ENCODE data around the gene TANC1. TPM values are rescaled to one million over a fixed set of nuclear protein-coding genes. Genes with fewer than 3 reads are reported as not detected.

TANC1 gene
- total RNA-seq, 6 donors from 2014 or later: 41.6 to 101 (median 75.5) TPM

GRCh38 chr2:159194241-159194640, 225.8 kb downstream of the TANC1 start:
- 91 to 92% methylated on average over 10 of the region's 10 CpGs for WGBS, 2 donors
- Histone ChIP-seq H3K36me3 (peaks cover 4 to 87% (median 42%) of the 10 kb centered on the region in 4 donors), H3K4me3 (no peak overlapping the region), H3K9me3 (no peaks in the 10 kb centered on the region), H3K4me1 (no peaks in the 10 kb centered on the region), H3K27me3 (no peaks in the 10 kb centered on the region), H3K27ac (no peak overlapping the region)
- DNase-seq (no peak), ATAC-seq (ENCODE audit: low FRiP score in 2 of 2) (no peak)
- no peak for TF ChIP-seq EP300 (IDR thresholded peaks at IDR 0.05)
- TF ChIP-seq CTCF (IDR thresholded peaks at IDR 0.05): no peak
- no peak for TF ChIP-seq POLR2AphosphoS5 (IDR thresholded peaks at IDR 0.05)
- TF ChIP-seq POLR2A (IDR thresholded peaks at IDR 0.05): no peak

DNA sequence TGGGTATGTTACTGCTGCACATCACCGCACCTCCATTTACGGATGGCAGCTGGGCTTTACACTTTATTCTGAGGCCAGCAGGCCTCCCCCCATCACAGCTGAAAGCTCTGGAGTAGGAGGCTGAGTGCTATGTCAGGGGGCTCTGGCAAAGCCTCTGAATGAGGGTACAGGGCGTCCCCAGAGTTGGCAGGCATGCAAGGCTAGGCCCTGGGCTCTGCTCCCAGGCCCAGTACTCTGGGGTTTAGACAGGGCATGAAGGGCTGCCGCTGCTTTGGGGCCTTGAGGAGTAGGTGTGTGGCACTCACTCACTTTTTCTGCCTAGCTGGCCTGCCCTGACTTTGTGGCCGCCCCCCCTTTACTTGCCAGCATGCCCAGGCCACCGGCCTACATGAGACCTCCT, 227.3 kb downstream of the TANC1 start:
- no peak for TF ChIP-seq POLR2AphosphoS5 (IDR thresholded peaks at IDR 0.05)
- no peak for TF ChIP-seq CTCF (IDR thresholded peaks at IDR 0.05)
- no peak for TF ChIP-seq EP300 (IDR thresholded peaks at IDR 0.05)
- no peak for TF ChIP-seq POLR2A (IDR thresholded peaks at IDR 0.05)

DNA sequence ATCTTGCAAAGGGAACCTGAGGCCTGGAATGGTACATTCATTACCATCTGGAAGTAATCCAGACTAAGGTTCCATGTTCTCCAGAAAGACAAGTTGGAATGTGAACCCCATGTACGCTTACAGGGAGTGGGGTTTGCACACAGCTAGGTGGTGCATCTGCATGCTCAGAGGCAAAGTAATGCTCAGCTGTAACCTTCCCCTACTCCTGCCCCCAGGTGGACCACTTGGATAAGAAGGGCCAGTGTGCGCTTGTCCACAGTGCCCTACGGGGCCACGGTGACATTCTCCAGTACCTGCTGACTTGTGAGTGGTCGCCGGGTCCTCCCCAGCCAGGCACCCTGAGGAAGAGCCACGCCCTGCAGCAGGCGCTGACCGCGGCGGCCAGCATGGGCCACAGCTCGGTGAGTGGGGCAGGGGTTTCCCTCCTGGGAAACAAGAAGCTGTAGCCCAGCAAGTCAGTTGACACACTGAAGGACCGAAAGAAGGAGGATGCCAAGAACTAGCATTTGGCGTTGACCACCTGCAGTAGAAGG, 228.0 kb downstream of the TANC1 start:
- no peak for TF ChIP-seq POLR2A (IDR thresholded peaks at IDR 0.05)
- no peak for TF ChIP-seq CTCF (IDR thresholded peaks at IDR 0.05)
- TF ChIP-seq POLR2AphosphoS5 (IDR thresholded peaks at IDR 0.05): no peak
- TF ChIP-seq EP300 (IDR thresholded peaks at IDR 0.05): no peak
- Histone ChIP-seq H3K36me3 (peaks cover 4 to 80% (median 40%) of the 10 kb centered on the region in 4 donors), H3K27me3 (no peaks in the 10 kb centered on the region), H3K27ac (no peak overlapping the region), H3K4me3 (no peak overlapping the region), H3K9me3 (no peaks in the 10 kb centered on the region), H3K4me1 (peaks cover 0 to 17% (median 14%) of the 10 kb centered on the region in 4 donors)
- no peak for ATAC-seq (ENCODE audit: low FRiP score in 2 of 2)
- DNase-seq: peak in 1 of 2 donors; percentile 60
- 99 to 100% methylated on average over 3 to 14 of the region's 14 CpGs for WGBS, 2 donors

More for the DNA sequence above, 227.3 kb downstream of the TANC1 start:
- Histone ChIP-seq H3K27me3 (no peaks in the 10 kb centered on the region), H3K27ac (no peak overlapping the region), H3K36me3 (peaks cover 4 to 85% (median 40%) of the 10 kb centered on the region in 4 donors), H3K4me3 (no peak overlapping the region), H3K9me3 (no peaks in the 10 kb centered on the region), H3K4me1 (peaks cover 0 to 9% (median 7%) of the 10 kb centered on the region in 4 donors)
- 95 to 99% methylated on average over 5 to 6 of the region's 6 CpGs for WGBS, 2 donors
- DNase-seq (no peak), ATAC-seq (ENCODE audit: low FRiP score in 2 of 2) (peak in 1 of 2 donors; percentile 44)

GRCh38 chr2:159199236-159199635, 230.8 kb downstream of the TANC1 start:
- Histone ChIP-seq H3K4me3 (no peak overlapping the region), H3K27me3 (no peaks in the 10 kb centered on the region), H3K36me3 (peaks cover 4 to 62% (median 41%) of the 10 kb centered on the region in 4 donors), H3K4me1 (peaks cover 11 to 31% (median 23%) of the 10 kb centered on the region in 4 donors), H3K27ac (peak overlapping the region in 1 of 4 donors; percentile 29), H3K9me3 (no peaks in the 10 kb centered on the region)
- TF ChIP-seq EP300 (IDR thresholded peaks at IDR 0.05) (no peak), POLR2A (IDR thresholded peaks at IDR 0.05) (no peak), POLR2AphosphoS5 (IDR thresholded peaks at IDR 0.05) (no peak), CTCF (IDR thresholded peaks at IDR 0.05) (no peak)
- no peak for ATAC-seq (ENCODE audit: low FRiP score in 2 of 2)
- 89 to 95% methylated on average over 9 of the region's 9 CpGs for WGBS, 2 donors
- DNase-seq: no peak
